GM19328 (cell line): ENCODE measurements around the gene KRTAP9-6.
"Not testable (repeated sequence)": the region's sequence is repeated elsewhere in the genome, so short reads cannot be mapped to it uniquely, and the experiment has no call there.

Experiments used
- ATAC-seq: cut with Tn5 transposase; IDR thresholded peaks from one replicate; pipeline ENCODE4 v1.9.1; 2021; ENCODE audit warnings: mild to moderate bottlenecking, moderate library complexity; ENCODE audit not compliant: unreplicated experiment

Gene KRTAP9-6

DNA sequence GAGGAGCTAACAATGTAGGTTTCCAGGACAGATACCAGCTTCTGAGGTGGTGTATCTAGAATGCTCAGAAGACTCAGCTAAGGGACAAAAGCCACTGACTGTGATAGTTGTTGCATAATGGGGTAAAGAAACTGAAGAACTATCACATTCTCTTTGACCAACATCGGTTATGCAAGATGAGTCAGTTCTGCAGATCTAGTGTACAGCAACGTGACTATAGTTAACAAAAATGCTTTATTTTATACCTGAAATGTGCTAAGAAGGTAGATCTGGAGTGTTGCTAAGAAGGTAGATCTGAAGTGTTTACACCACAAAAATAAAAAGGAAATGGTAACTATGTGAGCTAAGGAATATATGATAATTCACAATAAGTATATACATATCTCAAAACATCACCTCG lies 2.5 kb downstream of the KRTAP9-6 start:
- no peak for ATAC-seq

DNA sequence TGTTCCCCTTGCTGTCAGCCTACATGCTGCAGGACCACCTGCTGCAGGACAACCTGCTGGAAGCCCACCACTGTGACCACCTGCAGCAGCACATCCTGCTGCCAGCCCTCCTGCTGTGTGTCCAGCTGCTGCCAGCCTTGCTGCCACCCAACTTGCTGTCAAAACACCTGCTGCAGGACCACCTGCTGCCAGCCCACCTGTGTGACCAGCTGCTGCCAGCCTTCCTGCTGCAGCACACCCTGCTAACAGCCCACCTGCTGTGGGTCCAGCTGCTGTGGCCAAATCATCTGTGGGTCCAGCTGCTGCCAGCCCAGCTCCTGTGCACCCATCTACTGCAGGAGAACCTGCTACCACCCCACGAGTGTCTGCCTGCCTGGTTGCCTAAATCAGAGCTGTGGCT lies 6.1 kb downstream of the KRTAP9-6 start:
- not testable (repeated sequence) for ATAC-seq

DNA sequence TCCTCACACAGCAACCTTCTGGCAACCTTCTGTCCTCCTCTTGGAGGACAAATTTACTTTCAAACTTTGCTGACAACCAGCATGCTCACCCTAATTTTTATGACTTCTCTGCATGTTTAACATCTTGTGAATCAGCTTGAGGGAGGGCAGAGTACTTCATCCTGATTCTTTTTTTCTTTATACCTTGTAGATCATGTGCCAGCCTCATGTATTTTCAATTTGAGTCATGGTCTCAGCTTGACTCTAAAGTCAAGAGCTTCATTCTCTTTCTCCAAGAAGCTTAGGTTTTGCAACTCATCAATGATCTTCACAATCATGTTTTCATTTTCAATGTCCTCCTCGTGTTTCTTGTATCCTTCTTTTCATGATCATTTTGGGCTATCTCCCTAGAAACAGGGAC lies 6.7 kb downstream of the KRTAP9-6 start:
- ATAC-seq = no peak

DNA sequence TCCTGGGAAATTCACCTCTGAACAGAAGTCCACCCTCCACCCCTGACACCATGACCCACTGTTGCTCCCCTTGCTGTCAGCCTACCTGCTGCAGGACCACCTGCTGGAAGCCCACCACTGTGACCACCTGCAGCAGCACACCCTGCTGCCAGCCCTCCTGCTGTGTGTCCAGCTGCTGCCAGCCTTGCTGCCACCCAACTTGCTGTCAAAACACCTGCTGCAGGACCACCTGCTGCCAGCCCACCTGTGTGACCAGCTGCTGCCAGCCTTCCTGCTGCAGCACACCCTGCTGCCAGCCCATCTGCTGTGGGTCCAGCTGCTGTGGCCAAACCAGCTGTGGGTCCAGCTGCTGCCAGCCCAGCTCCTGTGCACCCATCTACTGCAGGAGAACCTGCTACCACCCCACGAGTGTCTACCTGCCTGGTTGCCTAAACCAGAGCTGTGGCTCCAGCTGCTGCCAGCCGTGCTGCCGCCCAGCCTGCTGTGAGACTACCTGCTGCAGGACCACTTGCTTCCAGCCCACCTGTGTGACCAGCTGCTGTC lies 10.5 kb downstream of the KRTAP9-6 start, which contains the start of gene KRTAP9-7:
Gene KRTAP9-7, plus strand, starts transcription at position 51 of the 543 bp plus-strand sequence. Its CDS starts 0 bp downstream, at position 51.
- ATAC-seq = not testable (repeated sequence)

DNA sequence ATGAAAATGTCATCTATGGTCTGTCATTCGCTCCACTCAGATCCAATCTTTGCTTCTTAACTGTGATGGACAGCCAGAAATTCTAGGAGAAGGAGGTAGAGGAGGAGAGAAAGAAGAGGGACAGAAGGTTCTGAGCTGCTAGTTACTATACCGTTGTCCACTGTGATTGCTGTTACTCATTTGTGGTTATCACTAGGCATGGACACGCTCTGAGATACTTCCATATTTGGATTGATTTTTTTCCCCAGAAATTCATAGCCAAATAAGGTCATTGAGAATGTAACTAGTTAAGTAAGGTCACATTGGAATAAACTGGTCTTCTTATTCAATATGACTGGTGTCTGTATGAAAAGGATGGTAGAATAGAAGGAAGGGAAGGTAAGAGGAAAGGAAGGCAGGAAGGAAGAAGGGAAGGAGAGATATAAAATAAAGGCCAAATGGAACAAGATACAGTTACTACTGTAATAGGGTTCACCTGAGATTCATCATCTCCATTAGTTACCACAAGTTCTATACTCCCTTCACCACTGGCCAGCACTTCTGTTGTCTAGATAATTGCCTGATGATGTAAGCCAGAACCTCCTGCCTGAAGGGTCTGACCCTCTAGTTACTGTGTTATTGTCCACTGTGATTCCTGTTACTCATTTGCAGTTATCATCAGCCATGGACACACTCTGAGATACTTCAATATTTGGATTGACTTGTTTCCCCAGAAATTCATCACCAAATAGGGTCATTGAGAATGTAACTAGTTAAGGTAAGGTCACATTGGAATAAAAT lies 13.2 kb downstream of the KRTAP9-6 start:
- ATAC-seq = no peak

DNA sequence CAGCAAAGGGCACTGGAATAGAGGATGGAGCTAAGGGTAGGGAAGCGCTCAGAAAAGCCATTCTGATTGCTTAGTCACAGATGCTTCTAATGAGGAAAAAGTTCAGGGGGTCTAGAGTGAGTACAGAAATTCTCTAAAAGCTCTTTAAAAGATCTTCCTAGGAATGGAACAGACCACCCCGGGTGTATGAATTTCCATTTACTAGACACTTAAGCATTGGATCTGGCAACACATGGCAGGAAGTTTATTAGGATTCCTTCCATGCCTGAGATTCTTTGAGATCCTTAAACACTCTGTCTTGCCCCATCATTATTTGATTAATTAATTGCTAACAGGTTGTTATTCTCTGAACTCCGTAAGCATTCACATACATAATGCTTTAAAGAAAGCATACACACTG lies 18.9 kb downstream of the KRTAP9-6 start:
- ATAC-seq = no peak

DNA sequence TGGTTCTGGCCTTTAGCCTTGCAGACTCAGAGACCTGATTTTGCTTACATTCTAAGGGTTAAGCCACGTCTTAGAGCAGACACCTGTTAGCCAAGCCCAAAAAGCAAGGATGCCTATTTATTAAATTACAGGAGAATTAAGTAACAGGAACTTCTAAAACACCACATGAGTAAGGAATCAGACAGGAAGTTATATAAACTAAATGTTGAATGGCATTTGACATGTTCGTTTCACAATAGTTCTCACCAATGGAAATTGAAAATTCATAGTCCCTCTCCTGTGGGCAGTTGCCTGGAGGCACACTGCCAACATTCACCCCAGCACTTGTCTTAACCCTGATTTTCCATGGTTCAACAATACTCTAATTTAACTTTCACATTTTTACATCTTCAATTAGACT lies 19.4 kb downstream of the KRTAP9-6 start:
- no peak for ATAC-seq

DNA sequence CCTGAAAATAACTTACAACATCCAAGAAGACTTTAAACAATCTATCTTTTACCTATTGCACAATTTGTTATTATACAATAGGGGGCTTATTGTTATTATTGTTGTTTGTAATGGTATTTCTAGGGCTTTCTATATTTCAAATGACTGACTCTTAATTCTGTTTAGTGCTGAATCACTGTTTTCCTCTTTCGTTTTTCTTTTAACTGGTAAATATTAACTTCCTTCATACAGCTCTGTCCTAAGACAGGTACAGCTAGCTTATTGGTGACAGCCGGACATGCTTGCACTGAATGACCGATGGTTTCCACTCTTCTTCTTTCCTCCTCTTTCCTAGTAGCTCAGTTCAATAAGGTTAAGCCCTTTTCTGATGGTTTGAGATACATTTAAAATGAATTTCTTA lies 21.9 kb downstream of the KRTAP9-6 start:
- ATAC-seq = no peak

DNA sequence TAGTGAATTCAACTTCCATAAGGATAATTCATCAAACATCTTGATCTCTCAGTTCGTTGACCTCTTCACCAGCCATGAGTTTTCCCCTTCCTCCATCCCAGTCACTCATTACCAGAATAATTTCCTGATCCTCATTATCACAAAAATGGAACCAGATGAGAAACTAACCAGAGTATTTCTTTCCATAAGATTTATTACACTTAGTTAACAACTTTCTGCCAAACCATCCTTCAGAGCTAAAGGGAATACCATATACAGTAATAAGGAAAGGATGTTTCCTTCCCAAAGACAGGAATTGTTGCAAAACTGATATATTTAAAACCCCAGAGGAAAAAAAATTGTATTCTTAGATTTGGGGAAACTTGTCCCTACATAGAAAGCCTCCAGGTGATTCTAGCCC lies 28.8 kb downstream of the KRTAP9-6 start:
- ATAC-seq = no peak

DNA sequence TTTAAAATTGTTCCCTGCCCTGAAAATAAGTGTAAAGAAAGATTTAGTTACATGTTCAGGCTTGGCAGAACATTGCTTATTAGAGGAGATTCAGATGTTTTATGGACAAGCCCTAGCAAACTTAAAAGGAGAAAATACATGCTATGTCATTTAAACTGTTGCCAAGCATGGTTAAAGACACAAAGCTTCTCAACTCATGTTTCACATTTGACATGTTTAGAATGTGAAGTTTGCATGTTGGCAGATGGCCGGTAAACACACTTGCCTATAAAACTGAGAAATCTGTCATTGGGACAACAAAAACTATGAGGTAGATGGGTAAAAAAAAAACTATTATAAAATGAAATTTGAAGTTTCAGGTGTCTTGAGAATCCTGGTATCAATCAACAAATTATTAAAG lies 31.7 kb downstream of the KRTAP9-6 start:
- no peak for ATAC-seq

DNA sequence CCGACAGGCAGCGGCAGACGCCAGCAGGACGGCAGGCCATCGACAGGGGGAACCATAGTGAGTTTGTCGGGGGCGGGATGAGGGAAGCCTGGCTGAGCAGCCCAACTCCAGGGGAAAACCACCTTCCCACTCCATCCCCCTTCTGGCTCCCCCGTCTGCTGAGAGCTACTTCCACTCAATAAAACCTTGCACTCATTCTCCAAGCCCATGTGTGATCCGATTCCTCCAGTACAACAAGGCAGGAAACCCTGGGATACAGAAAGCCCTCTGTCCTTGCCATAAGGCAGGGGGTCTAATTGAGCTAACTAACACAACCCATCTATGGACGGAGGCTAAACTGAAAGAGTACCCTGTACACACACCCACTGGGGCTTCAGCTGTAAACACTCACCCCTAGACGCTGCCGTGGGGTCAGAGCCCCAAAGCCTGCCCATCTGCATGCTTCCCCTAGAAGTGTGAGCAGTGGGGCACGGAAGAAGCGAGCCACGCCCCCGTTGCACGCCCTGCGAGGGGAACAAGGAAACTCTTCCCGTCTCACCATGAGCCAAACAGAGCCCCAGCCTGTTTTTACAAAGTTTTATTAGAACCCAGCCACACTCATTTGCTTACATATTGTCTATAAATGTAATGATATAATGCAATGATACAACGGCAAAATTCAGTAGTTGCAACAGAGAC lies 33.4 kb downstream of the KRTAP9-6 start:
- ATAC-seq = no peak

DNA sequence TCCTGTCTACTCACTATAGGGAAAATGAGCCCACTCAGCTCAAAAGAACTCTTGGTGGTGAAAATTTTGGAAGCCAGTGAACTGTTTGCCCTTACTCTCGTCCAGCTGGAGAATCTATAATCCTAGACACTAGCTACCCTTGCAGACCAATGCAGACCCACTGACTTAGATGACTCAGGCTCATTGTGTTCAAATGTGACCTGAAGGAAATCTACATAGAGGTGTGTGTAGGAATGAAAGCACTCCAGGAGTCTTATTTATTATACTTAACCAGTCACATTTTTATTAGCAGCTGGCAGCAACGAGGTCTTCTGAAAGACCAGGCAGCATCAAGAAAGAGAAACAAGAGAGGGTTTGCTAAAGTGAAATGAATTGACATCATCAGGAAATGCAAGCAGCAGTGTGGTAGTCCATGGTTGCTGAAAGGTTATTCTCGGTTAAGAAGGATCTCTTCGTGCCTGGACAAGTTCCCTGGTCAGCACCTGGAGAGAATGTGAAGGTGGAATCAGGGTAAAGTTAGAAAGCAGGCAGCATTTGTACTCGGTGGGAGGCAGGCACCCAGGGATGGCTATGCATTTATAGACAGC lies 36.1 kb downstream of the KRTAP9-6 start:
- ATAC-seq = no peak

DNA sequence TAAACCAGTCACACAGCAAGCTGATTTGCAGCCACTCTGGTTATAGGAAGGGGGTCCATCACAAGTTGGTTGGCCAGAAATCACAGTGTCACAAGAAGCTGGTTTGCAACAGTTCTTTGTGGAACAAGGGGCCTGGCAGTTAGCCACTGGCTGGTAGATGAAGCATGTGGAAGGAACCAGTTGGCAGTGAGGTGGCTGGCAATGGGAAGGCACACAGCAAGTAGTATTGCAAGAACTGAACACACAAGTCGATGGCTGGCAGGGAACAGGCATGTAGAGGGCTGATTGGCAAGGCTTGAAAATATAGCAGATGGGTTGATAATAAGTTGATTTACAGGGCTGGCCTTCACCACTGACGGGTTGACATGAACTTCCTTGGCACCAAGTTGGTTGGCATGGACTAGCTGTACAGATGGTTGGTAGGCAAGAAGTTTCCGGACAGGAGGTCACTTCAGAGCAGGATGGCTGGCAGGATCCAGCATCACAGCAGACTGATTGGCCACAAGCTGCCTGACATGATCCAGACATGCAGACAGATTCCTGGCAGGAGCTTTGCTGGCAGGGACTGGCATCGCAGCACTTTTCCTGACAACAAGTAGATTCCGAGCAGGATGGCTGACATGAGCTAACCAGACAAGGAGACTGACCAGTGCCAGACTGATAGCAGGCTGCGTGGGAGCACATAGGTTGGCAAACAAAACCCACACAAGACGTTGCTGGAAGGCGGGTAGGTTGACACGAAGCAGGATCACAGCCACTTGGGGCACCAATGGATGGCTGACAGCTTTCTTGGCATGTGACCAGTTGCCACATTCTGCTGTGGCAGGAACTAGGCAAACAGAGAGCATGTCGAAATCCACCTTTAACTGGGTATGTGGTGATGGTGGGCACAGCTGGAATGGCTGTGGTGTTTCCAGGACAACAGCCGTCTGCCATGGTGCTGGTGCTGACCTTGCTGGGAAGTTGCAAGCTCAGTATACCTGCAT lies 37.0 kb downstream of the KRTAP9-6 start, which contains the start of gene KRTAP29-1:
Gene KRTAP29-1, minus strand, starts transcription at position 936 of the 986 bp plus-strand sequence. Its CDS starts 0 bp downstream, at position 936.
- no peak for ATAC-seq

DNA sequence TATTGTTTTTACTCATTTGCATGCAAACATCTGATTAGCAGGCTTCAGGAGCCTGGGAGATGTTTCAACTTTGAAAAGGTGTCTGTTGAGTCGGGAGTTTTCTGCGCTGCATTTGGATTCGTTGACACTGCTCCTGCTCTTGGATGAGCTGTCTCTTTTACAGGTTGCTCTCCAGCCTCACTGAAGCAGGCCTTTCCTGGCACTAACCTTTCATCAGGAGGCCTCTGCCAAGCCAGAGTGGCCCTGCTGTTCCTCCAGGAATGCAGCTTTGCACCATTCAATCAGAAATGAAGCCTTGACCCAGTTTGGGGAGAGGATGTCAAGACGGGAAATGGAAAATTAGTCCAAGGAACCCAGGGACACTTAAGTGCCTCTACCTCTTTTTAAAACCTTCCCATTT lies 37.8 kb downstream of the KRTAP9-6 start:
- ATAC-seq = no peak

DNA sequence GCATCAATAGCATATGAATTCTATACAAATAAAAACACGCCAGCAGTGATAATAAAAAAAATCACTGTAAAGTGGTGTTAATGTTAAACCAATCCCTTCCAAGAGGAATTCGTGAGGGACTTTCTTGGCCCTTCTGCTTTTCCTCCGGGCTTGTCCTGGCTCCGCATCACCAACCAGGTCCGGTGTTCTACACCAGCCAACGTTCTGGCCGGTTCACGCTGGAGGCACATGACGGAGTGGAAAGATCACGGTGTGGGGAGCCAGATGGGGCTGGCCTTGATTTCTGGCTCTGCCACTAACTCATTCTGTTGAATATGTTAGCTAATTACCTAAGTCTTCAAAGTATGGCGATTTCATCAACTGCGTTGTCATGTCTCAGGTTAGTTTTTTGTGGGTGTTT lies 38.9 kb downstream of the KRTAP9-6 start:
- ATAC-seq = no peak

DNA sequence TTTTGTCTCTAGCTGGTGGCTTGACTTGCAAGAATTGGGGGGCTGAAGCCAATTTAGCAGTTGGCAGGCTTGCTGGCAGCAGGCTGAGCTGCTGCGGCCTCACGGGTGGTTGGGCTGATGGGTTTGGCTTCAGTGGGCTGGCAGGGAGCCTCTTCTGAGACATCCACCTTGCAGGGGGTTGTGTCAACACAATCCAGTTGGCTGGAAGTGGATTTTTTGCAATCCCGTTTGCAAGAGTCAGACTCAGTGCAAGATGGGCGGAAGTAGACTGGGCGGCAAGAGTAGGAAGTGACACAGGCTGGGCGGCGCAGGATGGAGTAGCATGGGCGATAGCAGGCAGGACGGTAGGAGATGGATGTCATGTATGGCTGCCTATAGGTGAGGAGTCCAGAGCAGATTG lies 42.5 kb downstream of the KRTAP9-6 start:
- no peak for ATAC-seq

DNA sequence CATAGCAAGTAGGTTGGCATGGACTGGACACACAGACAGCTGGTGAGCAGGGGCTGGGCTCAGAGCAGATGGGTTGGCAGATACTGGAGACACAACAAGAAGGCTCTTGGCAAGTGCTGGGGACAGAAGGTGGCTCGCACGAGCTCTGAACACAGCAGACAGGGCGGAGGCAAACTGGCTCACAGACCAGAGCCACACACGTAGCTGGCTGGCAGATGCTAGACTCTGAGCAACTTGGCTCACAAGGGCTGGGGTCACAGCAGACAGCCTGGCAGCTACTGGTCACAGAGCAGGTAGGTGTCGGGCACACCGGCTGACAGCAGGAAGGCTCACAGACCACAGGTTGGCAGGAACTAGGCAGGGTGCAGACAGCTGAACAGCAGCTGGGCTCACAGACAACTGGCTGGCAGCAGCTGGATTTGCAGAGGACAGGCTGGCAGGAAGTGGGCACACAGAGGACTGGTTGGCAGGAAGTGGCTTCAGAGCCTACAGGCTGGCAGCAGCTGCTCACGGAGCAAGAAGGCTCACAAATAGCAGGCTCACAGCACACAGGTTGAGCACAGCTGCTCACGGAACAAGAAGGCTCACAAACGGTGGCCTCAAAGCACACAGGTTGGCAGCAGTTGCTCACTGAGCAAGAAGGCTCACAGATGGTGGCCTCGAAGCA lies 43.2 kb downstream of the KRTAP9-6 start:
- ATAC-seq = no peak

DNA sequence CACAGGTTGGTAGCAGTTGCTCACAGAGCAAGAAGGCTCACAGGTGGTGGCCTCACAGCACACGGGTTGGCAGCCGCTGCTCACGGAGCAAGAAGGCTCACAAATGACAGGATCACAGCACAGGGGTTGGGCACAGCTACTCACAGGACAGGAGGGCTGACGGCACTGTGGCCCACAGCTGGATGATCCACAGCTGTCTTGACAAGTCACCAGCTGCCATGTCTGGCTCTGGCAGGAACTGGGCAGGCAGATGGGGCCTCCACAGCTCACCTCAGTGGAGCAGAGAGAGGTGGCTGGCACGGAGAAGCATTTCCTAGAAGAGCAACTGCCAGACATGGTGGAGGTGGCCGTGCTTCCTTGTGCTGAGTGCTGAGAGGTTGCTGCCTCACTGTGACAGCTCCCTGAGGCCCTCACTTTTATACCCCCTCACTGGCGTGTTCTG lies 43.8 kb downstream of the KRTAP9-6 start, which contains the start of gene KRTAP16-1:
Gene KRTAP16-1, minus strand, starts transcription at position 392 of the 442 bp plus-strand sequence. Its CDS starts 56 bp downstream, at position 336.
- no peak for ATAC-seq

DNA sequence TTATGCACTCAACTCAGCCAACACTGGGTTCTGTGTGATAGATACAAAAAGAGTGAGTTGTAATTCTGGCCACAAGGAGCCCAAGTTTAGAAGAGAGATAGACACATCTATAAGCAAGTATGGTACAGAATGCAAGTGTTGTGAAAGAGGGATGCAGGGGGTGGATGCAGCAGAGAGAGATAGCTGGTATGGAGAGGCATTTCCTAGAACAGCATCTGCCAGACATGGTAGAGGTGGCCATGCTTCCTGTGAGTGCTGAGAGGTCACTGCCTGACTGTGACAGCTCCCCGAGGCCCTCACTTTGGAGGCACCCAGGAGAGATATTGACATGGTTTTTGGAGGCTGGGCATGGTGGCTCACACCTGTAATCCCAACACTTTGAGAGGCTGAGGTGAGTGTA lies 45.9 kb downstream of the KRTAP9-6 start:
- ATAC-seq = no peak
